PC-3 (cell line): ENCODE results near the gene DIP2A. TPM values are rescaled to one million over a fixed set of nuclear protein-coding genes. Genes with fewer than 3 reads are reported as not detected.

Source experiments
- ATAC-seq: fragments of 200-7000 bp; cut with Tn5 transposase; 2 replicates; pipeline ENCODE4 v1.9.1; 2020; ENCODE audit warnings: mild to moderate bottlenecking, moderate library complexity
- BruUV-seq: library from RNA; stranded (reverse); fragments of 400-500 nt; replicated peaks from 2 replicates; lab custom pipeline; 2021; lab: Mats Ljungman, UMichigan
- CTCF ChIA-PET: fragments of 300-600 bp; sonication (Branson Sonifier 250); formaldehyde crosslinking; loops from one replicate; lab custom pipeline; 2022; ENCODE audit warnings: antibody characterized with exemption; lab: Charles Lee
- POLR2A ChIA-PET: fragments of 300-600 bp; sonication (Branson Sonifier 250); formaldehyde crosslinking; loops from one replicate; lab custom pipeline; 2022; ENCODE audit warnings: antibody characterized with exemption; ENCODE audit not compliant: unreplicated experiment; lab: Charles Lee
- DNase-seq: peaks from one replicate; pipeline ENCODE4 v3.0.0-alpha.2; 2015
- H2AFZ ChIP-seq: fragments of 300-600 bp; sonication (generic); 2 replicates; pipeline ENCODE4 v1.6.0; 2016; ENCODE audit warnings: antibody characterized with exemption, low read length
- H3F3A ChIP-seq: fragments of 300-600 bp; sonication (generic); one replicate; pipeline ENCODE4 v1.6.0; 2017; ENCODE audit warnings: antibody characterized with exemption, low read length, control low read depth, mild to moderate bottlenecking; ENCODE audit not compliant: unreplicated experiment
- H3K27ac ChIP-seq: fragments of 300-600 bp; sonication (generic); 2 replicates; pipeline ENCODE4 v1.5.1; 2016; ENCODE audit warnings: mild to moderate bottlenecking, low read length
- H3K27me3 ChIP-seq: fragments of 300-600 bp; sonication (generic); 2 replicates; pipeline ENCODE4 v1.6.1; 2016; ENCODE audit warnings: low read length, mixed read lengths
- H3K36me3 ChIP-seq: fragments of 300-600 bp; sonication (generic); 2 replicates; pipeline ENCODE4 v1.6.1; 2016; ENCODE audit warnings: low read depth, mixed run types, low read length, mixed read lengths
- H3K4me1 ChIP-seq: fragments of 300-600 bp; sonication (generic); 2 replicates; pipeline ENCODE4 v1.5.1; 2016; ENCODE audit warnings: low read length; ENCODE audit not compliant: insufficient read depth
- H3K4me2 ChIP-seq: fragments of 300-600 bp; sonication (generic); 2 replicates; pipeline ENCODE4 v1.6.0; 2016; ENCODE audit warnings: low read length
- H3K4me3 ChIP-seq: fragments of 300-600 bp; sonication (generic); 2 replicates; pipeline ENCODE4 v1.5.1; 2016; ENCODE audit warnings: mild to moderate bottlenecking, low read length, mixed read lengths
- H3K79me2 ChIP-seq: fragments of 300-600 bp; sonication (generic); 2 replicates; pipeline ENCODE4 v1.6.1; 2017; ENCODE audit warnings: low read length, mixed read lengths
- H3K9ac ChIP-seq: fragments of 300-600 bp; sonication (generic); 2 replicates; pipeline ENCODE4 v1.6.0; 2016; ENCODE audit warnings: mild to moderate bottlenecking, low read length
- H3K9me2 ChIP-seq: fragments of 300-600 bp; sonication (generic); replicated peaks from 2 replicates; pipeline ENCODE4 v1.6.1; 2016; ENCODE audit warnings: mixed run types, low read length, mixed read lengths
- H3K9me3 ChIP-seq: fragments of 300-600 bp; sonication (generic); 2 replicates; pipeline ENCODE4 v1.6.1; 2016; ENCODE audit warnings: low read length, mixed read lengths
- H4K20me1 ChIP-seq: fragments of 300-600 bp; sonication (generic); 2 replicates; pipeline ENCODE4 v1.6.1; 2016; ENCODE audit warnings: low read length, mixed read lengths
- CTCF ChIP-seq: fragments of 300-600 bp; sonication (generic); conservative IDR thresholded peaks from 2 replicates; pipeline ENCODE4 v1.5.1; 2017; ENCODE audit warnings: antibody characterized with exemption, low read depth, mild to moderate bottlenecking, low read length
- EZH2 ChIP-seq: fragments of 300-600 bp; sonication (generic); IDR thresholded peaks from one replicate; pipeline ENCODE4 v1.6.1; 2017; ENCODE audit warnings: antibody characterized with exemption, mild to moderate bottlenecking, low read length; ENCODE audit not compliant: unreplicated experiment
- EZH2phosphoT487 ChIP-seq: fragments of 300-600 bp; sonication (generic); IDR thresholded peaks from 2 replicates; pipeline ENCODE4 v1.6.1; 2018; ENCODE audit warnings: mild to moderate bottlenecking, antibody characterized with exemption, low read length, borderline replicate concordance
- intact Hi-C: fragments of 100-400 bp; cut with micrococcal nuclease; formaldehyde crosslinking; loops from 2 replicates; pipeline ENCODE4 v1.9.0; 2023
- total RNA-seq: library from RNA; depleted of rRNA; stranded (reverse); fragments of >200 nt; gene quantifications from 2 replicates; pipeline ENCODE4 v1.2.3, GENCODE V29; 2014

Gene DIP2A
- total RNA-seq, 1 experiment from 2014 or later, result 23.7 TPM

GRCh38 chr21:46550116-46550941 is 91.6 kb downstream of the DIP2A start:
- no peak overlapping the region for H2AFZ ChIP-seq
- ChIA-PET POLR2A (no interaction called here), CTCF (no interaction called here)
- H3K9me2 ChIP-seq, result no peaks in the 10 kb centered on the region
- intact Hi-C loops, result no loop called here
- no peaks in the 10 kb centered on the region for H3K4me1 ChIP-seq
- H3F3A ChIP-seq, result no peaks in the 10 kb centered on the region
- H3K27ac ChIP-seq, result no peak overlapping the region
- H4K20me1 ChIP-seq, result no peaks in the 10 kb centered on the region
- H3K36me3 ChIP-seq, result peaks cover 19% of the 10 kb centered on the region
- H3K27me3 ChIP-seq, result no peaks in the 10 kb centered on the region
- H3K79me2 ChIP-seq, result no peaks in the 10 kb centered on the region
- no peak overlapping the region for H3K9ac ChIP-seq
- DNase-seq, result no peak
- no peaks in the 10 kb centered on the region for H3K9me3 ChIP-seq
- no peak for ATAC-seq
- no peak overlapping the region for H3K4me3 ChIP-seq
- BruUV-seq, result no TSS peak
- H3K4me2 ChIP-seq, result no peak overlapping the region
- TF ChIP-seq CTCF, result no peak
- no peak for TF ChIP-seq EZH2
- no peak for TF ChIP-seq EZH2phosphoT487

- Histone ChIP-seq H4K20me1 (no peaks in the 10 kb centered on the region), H3K9ac (no peak overlapping the region), H3K4me2 (no peak overlapping the region), H3K4me3 (no peak overlapping the region), H3K4me1 (no peaks in the 10 kb centered on the region), H3K9me2 (no peaks in the 10 kb centered on the region), H2AFZ (no peak overlapping the region), H3K36me3 (peaks cover 15% of the 10 kb centered on the region), H3K79me2 (no peaks in the 10 kb centered on the region), H3F3A (no peaks in the 10 kb centered on the region), H3K27ac (no peak overlapping the region), H3K9me3 (no peaks in the 10 kb centered on the region), H3K27me3 (no peaks in the 10 kb centered on the region)
- BruUV-seq, result no TSS peak
- POLR2A ChIA-PET, result no interaction called here
- no peak for TF ChIP-seq EZH2
- no peak for TF ChIP-seq EZH2phosphoT487
- TF ChIP-seq CTCF, result no peak
- intact Hi-C loops, result no loop called here
- ATAC-seq (no peak), DNase-seq (no peak)
- CTCF ChIA-PET, result no interaction called here
These were observed 93.0 kb downstream of the DIP2A start for GRCh38 chr21:46551636-46552241.

DNA sequence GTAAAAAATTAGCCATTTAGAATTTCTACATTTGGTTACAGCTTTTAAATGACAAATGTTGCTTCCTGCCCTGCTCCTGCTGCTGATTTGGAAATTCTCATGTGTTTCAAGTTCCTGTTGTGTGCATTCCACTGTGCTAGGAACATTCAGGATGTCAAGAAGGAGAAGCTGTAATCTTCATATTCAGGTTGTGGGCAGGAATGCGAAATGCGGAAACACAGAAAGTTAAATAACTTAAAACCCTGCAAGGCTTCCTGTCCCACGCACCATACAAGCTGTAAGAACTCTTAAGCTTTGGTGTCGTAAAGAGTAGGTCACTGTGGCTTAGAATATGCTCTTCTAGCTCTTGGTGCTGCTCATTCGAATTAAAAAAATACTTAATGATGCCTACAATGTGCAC is 93.6 kb downstream of the DIP2A start:
- no peak overlapping the region for H3K27ac ChIP-seq
- no peak overlapping the region for H2AFZ ChIP-seq
- H4K20me1 ChIP-seq, result no peaks in the 10 kb centered on the region
- H3K4me1 ChIP-seq, result no peaks in the 10 kb centered on the region
- no TSS peak for BruUV-seq
- ATAC-seq, result no peak
- POLR2A ChIA-PET, result no interaction called here
- no peak overlapping the region for H3K9ac ChIP-seq
- H3K9me3 ChIP-seq, result no peaks in the 10 kb centered on the region
- no peaks in the 10 kb centered on the region for H3K79me2 ChIP-seq
- TF ChIP-seq EZH2phosphoT487 (no peak), CTCF (no peak), EZH2 (no peak)
- CTCF ChIA-PET, result no interaction called here
- H3K36me3 ChIP-seq, result peaks cover 18% of the 10 kb centered on the region
- H3K4me2 ChIP-seq, result no peak overlapping the region
- no peaks in the 10 kb centered on the region for H3F3A ChIP-seq
- DNase-seq, result no peak
- H3K9me2 ChIP-seq, result no peaks in the 10 kb centered on the region
- no peak overlapping the region for H3K4me3 ChIP-seq
- H3K27me3 ChIP-seq, result no peaks in the 10 kb centered on the region
- intact Hi-C loops, result no loop called here
